NCI-H2227 treated with DMSO at 0.1 percent for 48 hours (cell line): ENCODE measurements around the gene OPALIN.

Source experiments
- DNase-seq: peaks from one replicate; lab custom pipeline; 2025; lab: John Stamatoyannopoulos, UW

OPALIN gene

DNA sequence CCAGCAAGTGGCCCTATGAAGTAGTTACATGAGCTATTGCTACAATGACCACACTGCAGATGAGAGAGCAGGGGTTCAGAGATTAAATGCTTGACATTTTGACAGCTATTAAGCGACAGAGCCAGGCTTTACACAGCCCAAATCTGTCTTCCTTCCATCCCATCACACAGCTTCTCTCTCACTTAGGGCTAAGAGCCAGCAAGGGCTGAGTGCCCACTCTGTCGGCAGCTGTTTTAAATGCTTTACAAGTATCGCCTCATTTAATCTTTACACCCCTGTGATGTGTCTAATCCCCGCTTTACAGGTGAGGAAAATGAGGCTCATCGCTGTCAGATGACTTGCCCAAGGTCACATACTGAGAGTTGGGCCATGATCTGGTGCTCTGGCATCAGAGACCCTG lies 15.2 kb upstream of the OPALIN start:
- DNase-seq: no peak

DNA sequence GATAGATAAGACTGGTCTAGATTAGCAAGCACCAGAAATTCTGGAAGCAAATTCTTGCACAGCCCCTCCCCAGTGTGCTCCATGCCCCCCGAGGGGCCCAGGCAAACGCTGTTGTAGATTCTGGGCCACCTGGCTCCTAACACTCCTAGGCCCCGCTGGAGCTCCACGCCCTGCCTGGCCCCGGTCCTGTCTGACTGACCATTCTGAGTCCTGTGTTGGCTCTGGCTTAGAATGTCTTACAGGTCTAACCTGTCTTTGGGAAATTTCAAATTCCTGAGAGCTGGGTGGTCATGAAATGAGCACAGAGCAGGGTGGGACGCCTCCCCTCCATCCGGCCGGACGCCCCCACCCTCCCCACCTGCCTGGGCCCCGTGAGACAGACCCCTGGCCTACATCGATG lies 12.6 kb upstream of the OPALIN start:
- DNase-seq: no peak

DNA sequence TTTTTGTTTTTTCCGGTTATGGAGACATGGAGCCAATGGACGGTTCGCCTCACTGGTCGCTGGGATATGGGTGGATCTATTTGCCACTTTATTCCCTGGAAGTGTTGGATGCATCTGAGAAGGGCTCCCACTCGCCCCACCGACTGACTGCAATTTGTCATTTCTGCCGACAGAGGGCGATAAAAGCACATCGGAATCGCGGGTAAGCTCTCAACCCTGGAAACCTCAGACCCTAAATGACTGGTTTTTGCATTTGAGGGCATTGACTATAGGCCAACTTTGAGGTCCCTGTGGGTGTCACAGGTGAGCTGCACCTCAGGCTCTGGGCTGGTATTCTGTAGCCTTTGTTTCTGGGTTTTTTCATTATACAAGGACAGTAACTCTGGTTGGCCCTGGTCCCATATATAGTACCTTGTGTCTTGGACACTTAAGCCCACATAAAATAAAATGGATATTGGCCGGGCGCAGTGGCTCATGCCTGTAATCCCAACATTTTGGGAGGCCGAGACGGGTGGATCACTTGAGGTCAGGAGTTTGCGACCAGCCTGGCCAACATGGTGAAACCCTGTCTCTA lies 11.9 kb upstream of the OPALIN start:
- peak; percentile 6 for DNase-seq

DNA sequence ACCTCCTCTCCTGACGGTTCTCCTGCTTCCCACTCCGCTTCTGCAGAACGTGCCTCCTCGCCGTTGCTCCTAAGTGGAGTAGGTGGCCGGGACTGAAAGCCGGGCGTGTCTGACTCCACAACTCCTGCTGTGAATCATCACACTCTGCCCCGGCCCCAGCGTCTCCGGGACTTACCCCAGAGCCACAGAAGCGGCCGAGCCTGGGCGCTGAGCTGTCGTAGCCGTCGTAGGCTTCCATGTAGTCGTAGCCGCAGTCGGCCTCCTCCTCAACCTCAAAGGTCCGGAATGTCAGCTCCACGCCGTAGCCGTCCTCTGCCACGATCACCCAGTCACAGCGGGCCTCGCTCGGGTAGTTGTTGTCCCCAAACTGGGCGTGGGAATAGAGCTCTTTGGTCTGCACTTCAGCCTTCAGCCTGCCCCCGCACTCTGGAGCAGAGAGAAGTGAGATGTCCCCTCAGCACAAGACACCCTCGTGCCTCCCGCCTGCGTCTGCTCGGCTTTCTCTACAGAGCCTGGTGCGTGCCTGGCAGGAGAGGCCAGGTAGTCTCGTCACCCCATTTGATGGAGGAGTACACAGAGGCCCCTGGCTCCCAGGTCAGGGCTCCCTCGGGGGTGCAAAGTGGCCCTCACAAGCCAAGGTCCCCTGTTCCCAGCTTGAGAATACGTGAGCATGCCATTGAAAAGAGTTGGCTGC lies 11.2 kb upstream of the OPALIN start:
- DNase-seq: no peak

DNA sequence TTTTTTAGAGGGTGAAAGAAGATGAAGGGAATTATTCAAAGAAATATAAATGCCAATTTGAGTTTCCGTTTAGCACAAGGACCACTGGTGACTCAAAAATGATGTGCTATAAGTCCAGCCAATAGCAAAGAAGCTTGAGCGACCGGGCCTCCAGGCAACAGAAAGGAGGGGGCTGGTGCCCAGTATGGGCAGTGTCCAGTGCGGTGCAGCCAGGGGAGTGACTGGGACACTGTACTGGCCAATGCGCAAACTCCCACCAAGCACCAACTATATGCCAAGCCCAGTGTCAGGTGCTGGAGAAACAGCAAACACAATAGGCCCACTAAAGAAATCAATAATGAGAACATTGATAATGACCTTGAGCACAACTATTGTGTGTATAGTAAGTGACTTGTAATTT lies 10.2 kb upstream of the OPALIN start:
- no peak for DNase-seq

DNA sequence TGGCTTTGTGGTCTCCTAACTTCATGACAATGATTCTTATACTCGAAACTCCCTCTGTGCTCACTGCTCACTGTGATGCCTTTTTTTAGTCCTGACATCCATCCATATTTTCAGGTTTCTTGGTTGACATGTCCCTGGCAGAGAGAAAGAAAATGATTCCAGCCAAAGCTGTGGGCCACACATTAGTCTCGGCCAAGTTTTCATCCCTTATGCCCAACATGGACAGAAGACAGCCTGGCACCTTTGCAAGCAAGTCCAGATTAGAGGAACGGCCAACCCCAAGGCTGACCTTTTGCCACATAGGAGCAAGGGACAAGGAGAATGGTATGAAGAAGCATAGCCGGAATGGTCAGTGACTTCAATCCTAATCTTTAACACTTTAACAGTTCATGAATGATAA lies 8.7 kb upstream of the OPALIN start:
- DNase-seq: no peak

DNA sequence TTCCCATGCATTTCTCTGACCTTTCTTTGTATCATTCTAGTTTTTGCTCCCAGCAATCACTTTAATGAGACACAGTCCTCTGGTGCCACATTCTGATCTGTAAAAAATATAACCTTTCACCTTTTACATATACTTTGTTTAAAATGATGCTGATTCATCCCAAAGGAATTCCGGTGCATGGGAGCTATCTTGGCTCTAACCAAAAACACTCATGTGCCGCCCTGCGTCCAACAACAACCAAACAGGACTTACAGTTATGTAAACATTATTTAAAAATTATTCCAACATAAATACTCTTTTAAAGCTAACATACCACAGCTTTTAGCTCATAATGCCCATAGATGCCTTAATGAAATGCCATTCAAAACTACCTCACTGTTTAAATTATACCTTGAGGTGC lies 7.7 kb upstream of the OPALIN start:
- no peak for DNase-seq

DNA sequence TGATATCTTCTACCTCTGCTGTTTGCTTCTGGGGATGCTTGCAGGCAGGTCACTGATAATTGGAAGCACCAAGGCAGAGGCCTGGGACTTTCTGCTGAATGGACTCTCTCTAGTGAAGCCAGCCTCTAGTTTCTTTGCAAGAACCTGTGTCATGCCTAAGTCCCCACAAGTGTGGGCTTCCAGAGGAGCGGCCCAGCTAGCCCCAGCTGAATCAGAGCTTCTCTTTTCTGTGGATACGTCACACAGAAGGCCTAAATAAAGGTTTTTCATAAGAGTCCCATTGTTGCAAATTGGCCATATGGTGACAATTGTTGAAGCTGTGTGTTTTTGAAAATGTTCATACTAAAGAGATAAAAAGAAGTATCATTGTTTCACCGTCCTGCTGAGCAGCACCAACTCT lies 6.8 kb upstream of the OPALIN start:
- DNase-seq: no peak

DNA sequence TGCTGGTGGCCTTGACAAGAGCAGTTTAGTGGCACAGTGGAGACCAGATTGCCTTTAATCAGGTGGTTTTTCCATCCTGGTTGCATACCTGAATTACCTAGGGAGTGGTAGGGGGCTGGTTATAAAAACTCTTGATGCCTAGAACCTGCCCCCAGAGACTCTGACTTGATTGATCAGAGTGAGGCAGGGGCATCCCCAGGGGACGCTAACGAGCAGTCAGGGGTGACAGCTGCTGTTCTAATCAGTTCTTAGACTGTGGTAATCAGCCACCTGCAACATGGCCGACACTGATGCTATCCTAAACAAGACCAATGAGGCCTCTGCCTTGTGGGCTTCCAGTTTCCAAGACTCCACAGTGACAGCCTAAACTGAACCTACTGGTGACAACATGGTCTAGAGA lies 2.0 kb upstream of the OPALIN start:
- DNase-seq: no peak

DNA sequence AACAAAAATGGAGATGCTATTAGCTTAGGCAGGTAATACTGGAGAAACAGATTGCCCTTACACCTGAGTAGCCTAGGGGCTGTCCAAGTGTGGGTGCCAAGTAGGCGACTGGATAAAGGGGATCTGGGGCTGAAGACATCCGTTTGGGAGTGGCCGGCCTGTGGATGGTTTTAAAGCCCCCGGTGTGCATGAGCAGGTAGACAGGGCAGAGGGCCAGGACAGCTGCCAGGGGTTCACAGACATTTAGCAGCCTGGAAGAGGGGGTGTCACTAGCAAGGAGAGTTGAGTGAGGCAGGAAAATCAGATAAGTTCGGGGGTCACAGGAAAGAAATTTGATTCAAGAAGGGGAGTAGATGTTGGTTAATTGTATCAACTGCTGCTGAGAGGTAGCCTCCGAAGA lies 1.5 kb upstream of the OPALIN start:
- DNase-seq: no peak

DNA sequence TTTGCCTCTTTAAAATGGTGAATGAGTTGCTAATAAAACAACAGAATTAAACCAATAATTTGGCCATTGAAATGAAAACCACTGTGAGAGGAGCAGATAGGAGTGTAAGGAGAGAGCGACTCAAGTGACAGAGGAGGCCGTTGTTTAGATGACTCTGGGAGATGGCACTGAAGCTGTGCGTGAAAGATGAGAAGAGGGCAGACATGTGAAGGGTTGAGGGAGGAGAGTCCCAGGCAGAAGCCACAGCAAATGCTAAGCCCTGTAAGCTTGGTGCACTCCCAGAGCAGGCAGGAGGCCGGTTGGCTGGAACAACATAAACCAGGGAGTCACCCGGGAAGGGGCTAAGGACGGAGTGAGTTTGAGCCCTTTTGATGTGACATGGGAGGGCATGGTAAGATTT lies 814 bp upstream of the OPALIN start:
- DNase-seq: no peak

DNA sequence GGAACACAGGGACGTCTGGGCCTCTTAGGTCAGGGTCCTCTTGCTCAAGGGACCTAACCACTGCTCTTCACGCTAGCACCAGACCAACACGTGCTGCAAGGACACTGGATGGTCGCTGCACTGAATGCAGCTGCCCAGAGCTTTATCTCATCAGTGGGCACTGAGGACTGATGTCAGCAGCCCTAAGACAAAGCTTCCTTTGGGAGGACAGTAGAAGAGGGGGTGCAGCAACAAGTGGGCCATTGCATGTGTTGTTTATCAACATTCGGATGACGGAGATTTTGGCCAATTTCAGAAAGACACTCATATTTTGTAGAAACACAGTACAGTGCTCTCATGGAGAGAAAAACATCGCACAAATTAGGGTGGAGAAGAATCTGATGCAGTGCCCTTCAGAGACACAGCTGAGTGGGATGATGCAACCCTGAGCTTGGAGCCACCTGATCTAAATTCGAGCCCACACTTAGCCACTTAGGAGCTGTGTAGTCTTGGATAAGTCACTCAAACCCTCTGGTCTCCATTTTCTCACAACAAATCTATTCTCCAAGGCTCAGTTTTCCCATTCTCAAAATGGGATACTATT lies 1.7 kb downstream of the OPALIN start:
- no peak for DNase-seq

DNA sequence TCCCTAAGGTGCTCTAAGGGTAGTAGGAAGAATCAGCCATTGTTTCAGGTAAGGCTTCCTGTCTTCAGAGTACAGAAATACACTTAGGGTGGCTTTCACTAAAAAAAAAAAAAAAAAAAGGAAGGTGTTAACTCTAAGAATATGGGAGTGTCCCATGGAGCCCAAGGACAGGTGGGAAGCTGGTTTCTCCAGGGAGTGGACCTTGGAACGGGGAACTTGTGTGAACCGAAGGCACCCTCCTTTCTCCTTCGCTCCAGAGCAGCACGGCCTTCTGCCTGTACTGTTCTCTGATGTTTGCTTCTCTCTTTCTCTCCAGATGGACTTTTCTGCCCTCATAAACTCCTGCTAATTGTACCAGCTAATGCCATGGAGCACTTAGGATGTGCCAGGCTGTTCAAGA lies 6.2 kb downstream of the OPALIN start:
- DNase-seq: no peak

DNA sequence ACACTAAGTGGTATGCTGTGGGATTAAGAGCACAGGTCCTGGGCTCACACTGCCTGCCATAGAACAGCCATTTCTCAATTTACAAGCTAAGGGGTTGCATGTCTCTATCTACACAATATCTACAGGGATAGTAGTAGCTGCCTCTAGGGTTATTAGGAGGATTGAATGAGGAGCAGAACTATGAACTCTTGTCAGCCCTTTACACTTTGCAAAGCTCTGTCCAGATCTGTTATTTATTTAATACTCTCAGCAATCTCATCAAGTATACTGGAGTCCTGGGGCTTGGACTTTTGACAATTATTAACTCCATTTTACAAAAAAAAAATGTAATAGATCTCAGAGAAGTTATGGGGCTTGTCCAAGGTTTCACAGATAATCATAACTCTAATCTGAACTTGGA lies 6.8 kb downstream of the OPALIN start:
- no peak for DNase-seq

DNA sequence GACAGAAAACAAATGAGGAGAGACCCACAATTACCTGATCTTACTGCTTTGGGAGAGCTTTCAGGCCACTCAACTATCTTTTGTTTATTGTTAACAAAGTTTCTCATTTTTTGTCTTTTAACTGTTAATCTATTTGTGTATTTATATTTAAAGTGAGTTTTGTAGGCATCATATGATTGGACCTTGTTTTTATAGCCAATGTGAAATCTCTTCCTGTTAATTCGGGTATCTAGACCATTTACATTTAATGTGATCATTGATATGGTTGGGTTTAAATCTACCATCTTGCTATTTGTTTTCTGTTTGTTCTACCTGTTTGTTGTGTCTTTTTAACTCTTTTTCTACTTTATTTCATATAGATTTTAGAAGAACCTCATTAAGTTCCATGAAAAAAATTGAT lies 12.5 kb downstream of the OPALIN start:
- no peak for DNase-seq

DNA sequence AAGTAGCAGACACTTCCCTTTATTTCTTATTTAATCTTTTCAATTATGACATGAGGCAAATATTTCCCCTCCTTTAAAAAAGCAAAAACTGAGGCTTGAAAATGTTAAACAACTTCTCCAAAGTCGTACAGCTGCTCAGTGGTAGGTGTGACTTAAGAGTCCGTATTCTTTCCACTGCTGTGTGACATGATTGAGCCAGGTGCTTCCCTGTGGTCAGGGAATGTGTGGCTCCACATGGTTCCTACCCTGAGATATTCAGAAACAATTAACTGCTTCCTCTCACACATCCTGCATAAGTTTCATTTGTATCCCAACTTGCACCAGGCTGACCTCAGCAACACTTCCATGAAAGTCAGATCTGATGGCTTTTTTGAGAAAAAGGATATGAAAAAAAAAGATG lies 13.6 kb downstream of the OPALIN start:
- DNase-seq: no peak

DNA sequence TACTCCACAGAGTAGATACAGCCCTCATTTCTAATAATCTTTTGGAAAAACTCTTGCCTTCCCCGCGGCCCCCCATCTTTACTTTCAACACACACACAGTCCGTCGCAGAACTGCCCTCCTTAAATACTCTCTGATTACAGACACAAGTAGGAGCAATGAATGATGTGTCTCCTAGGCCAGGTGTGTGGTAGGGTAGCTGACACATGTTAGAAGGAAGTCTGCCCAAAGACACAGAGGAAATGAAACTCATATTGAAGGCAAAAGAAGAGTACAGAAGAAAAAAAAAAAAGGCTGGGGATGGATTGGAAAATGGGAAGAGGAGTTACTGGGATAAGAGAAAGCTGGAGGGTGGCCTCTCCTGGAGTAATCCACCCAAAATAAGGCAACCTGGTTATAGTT lies 14.6 kb downstream of the OPALIN start:
- no peak for DNase-seq

DNA sequence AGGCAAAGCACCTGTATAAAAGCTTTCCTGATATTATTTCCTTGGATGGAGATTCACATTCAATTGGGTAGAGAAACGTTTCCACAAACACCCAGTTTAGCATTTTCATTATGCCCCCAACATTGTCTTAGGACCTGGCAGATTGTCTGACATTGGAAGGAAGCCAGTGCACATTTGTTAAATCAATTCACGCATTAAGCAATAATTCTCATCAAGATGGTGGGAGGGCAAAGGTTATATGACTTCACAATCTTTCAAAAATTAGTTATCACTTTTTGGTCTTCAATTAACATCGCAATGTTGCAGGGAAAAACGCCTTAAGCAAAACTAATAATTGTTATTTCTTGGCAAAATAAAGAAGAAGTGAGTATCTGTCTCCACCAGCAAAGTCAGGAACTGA lies 16.4 kb downstream of the OPALIN start:
- DNase-seq: no peak

DNA sequence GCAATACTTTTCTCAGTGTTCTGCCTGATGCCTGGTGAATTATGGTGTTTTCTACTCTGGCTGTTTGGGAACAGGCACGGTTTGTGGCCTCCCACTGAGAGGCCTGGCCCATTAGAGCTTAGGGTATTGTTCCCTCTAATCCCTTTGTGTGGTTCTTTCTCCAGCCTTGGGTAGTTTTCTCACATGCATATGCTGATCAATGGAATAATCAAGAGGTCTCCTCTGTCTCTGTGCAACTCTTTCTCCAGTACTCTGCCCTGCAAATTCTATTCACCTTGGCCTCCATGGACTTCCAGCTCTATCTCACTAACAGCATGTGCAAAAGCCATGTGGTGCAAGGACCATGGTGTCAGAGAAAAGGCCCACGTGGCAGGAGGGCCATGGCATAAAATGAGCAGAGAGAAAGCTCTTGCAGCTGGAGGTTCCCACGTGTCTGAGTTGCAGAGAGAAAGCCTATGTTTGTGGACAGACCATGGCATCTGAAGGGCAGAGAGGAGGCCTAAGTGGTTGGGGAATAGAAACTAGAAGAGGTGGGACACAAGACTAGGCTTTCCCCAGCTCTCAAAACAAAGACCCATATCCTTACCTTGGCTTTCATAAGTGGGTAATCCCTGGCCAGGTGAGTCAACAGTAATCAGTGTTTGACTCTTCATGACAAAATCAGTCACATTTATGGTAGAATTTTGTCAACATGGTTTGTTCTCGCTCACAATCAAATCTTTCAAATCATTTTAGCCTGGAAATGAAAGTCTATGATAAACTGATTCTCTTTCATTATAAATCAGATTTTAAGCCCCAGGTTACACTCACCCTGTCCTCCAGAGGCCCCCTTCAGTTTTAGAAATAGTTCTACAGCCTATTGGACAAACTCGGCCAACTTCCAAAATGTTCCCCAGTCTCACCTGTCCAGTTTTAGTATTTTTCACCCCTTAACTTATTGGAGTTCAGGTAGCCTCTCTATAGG lies 17.3 kb downstream of the OPALIN start:
- no peak for DNase-seq

DNA sequence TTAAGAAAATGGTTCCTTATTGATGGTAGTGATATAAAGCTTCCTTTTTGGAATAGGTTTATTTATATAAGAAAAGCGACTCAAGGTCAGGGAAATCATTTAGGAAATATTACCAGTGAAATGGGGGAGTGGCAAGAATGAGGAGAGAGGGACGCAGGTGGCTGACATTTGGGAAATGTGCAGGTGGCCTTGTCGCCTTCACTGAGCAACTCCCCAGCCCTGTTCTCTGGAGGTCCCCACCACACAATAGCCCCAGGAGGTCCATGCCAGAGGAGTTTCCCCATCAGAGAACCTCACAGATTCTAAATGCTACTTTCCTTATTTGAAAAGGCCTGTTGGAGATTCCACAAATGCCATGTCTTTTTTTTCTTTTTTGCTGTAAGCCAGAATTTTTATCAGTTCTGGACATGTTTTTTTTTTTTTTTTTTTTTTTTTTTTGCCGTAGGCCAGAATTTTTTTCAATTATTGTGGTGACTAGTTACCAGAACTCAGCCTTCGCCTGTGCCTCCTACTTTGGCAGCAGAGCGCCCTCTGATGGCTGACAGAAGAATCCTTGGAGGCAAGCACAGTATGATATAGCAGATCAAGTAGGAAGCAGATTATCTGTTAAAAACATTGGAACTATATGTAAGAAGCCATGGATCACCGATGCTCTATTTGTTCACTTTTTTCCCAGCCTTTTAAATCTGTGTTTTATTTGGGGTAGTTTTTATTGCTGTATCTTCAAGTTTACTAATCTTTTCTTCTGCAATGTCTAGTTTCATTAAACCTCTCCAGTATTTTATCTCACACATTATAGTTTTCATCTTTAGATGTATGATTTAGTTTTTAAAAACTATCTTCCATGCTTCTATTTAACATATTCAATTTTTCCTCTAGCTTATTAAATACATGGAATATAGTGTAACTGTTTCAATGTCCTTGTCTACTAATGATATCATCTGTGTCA lies 18.6 kb downstream of the OPALIN start:
- DNase-seq: peak; percentile 40

DNA sequence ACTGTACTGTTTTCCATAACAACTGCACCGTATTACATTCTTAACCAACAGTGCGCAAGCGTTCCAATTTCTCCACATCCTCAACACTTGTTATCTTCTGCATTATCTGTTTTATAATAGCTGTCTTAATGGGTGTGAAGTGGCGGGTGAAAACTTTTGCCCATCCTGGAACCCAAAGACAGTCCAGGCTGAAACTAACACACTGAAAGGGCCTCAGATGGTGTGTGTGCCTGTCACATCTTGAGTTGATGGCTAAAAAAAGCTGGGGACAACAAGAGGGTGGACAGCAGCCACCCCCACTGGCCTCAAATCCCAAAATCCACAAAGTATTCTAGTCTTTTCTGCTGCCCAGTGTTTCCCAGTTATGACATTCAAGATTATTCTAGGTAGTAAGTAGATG lies 19.4 kb downstream of the OPALIN start:
- no peak for DNase-seq
